Measurements from ENCODE around the gene ZMIZ1. TPM values are rescaled to one million over a fixed set of nuclear protein-coding genes. Genes with fewer than 3 reads are reported as not detected.
A peak's percentile ranks its signal among the peaks of the same experiment; 100 is the strongest.

ZMIZ1 gene
- polyA plus RNA-seq, 1 donor from 2014 or later = 26.8 TPM

DNA sequence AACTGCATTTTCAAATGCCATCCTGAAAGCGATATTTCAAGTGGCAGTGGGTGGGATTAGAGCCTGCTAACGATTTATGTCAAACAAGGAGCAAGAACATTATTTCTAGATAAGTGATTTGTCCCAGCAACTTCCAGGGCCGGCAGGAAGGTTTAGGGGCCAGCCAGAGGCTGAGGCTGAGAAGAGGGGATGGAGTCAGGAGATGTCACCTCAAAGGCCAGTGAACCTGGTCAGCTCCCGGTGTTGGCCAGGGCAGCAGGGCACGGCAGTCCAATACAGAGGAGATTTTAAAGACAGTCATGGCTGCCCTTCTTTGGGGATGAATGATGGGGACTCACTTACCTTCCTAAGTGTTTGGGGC is 172.8 kb downstream of the ZMIZ1 start:
- peak overlapping the region; percentile 87 for H3K27ac ChIP-seq (ENCODE audit: low read length)
- no peaks in the 10 kb centered on the region for H3K36me3 ChIP-seq (ENCODE audit: insufficient read depth, low read length)
- peak overlapping the region; percentile 62 for H3K4me2 ChIP-seq (ENCODE audit: low read length)
- H3K9me2 ChIP-seq (ENCODE audit: insufficient read depth, low read length) = no peaks in the 10 kb centered on the region
- H3K4me3 ChIP-seq (ENCODE audit: low read length) = peak overlapping the region; percentile 78
- no peaks in the 10 kb centered on the region for H3K27me3 ChIP-seq (ENCODE audit: insufficient read depth, low read depth, low read length)
- peak; percentile 5 for TF ChIP-seq POLR2AphosphoS5 (IDR thresholded peaks at IDR 0.05)
- TF ChIP-seq, protein P1, sequence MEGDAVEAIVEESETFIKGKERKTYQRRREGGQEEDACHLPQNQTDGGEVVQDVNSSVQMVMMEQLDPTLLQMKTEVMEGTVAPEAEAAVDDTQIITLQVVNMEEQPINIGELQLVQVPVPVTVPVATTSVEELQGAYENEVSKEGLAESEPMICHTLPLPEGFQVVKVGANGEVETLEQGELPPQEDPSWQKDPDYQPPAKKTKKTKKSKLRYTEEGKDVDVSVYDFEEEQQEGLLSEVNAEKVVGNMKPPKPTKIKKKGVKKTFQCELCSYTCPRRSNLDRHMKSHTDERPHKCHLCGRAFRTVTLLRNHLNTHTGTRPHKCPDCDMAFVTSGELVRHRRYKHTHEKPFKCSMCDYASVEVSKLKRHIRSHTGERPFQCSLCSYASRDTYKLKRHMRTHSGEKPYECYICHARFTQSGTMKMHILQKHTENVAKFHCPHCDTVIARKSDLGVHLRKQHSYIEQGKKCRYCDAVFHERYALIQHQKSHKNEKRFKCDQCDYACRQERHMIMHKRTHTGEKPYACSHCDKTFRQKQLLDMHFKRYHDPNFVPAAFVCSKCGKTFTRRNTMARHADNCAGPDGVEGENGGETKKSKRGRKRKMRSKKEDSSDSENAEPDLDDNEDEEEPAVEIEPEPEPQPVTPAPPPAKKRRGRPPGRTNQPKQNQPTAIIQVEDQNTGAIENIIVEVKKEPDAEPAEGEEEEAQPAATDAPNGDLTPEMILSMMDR (IDR thresholded peaks at IDR 0.05; ENCODE audit: poor library complexity, severe bottlenecking) = no peak
- H3K79me2 ChIP-seq (replicated peaks; ENCODE audit: insufficient read depth, low read length) = peaks cover 41% of the 10 kb centered on the region
- H2AFZ ChIP-seq (ENCODE audit: low read depth, low read length) = no peak overlapping the region
- no peaks in the 10 kb centered on the region for H3K9me3 ChIP-seq (ENCODE audit: low read length)
- H4K20me1 ChIP-seq (ENCODE audit: insufficient read depth) = peaks cover 17% of the 10 kb centered on the region
- peak overlapping the region; percentile 82 for H3K9ac ChIP-seq (ENCODE audit: low read length)
- peaks cover 4% of the 10 kb centered on the region for H3F3A ChIP-seq (ENCODE audit: insufficient read depth, low read length, poor library complexity, severe bottlenecking)

- H3K9ac ChIP-seq (ENCODE audit: low read length) = peak overlapping the region; percentile 82
Observed at GRCh38 chr10:79241990-79242619, 173.3 kb downstream of the ZMIZ1 start.

More at GRCh38 chr10:79241990-79242619, 173.3 kb downstream of the ZMIZ1 start:
- no peaks in the 10 kb centered on the region for H3K9me2 ChIP-seq (ENCODE audit: insufficient read depth, low read length)
- peak overlapping the region; percentile 62 for H3K4me2 ChIP-seq (ENCODE audit: low read length)
- no peak overlapping the region for H2AFZ ChIP-seq (ENCODE audit: low read depth, low read length)
- peaks cover 46% of the 10 kb centered on the region for H3K79me2 ChIP-seq (replicated peaks; ENCODE audit: insufficient read depth, low read length)
- H3K27me3 ChIP-seq (ENCODE audit: insufficient read depth, low read depth, low read length) = no peaks in the 10 kb centered on the region
- H3F3A ChIP-seq (ENCODE audit: insufficient read depth, low read length, poor library complexity, severe bottlenecking) = peaks cover 4% of the 10 kb centered on the region
- H3K27ac ChIP-seq (ENCODE audit: low read length) = peak overlapping the region; percentile 87
- peak overlapping the region; percentile 78 for H3K4me3 ChIP-seq (ENCODE audit: low read length)
- H4K20me1 ChIP-seq (ENCODE audit: insufficient read depth) = peaks cover 22% of the 10 kb centered on the region
- no peaks in the 10 kb centered on the region for H3K9me3 ChIP-seq (ENCODE audit: low read length)
- TF ChIP-seq TAF1 (IDR thresholded peaks at IDR 0.05; ENCODE audit: low read depth) (no peak), POLR2AphosphoS5 (IDR thresholded peaks at IDR 0.05) (peak; percentile 1), REST (IDR thresholded peaks at IDR 0.05; ENCODE audit: borderline replicate concordance) (no peak)
- H3K36me3 ChIP-seq (ENCODE audit: insufficient read depth, low read length) = no peaks in the 10 kb centered on the region
